Measurements from ENCODE around the gene DDX5.

- TF ChIP-seq, protein P1, sequence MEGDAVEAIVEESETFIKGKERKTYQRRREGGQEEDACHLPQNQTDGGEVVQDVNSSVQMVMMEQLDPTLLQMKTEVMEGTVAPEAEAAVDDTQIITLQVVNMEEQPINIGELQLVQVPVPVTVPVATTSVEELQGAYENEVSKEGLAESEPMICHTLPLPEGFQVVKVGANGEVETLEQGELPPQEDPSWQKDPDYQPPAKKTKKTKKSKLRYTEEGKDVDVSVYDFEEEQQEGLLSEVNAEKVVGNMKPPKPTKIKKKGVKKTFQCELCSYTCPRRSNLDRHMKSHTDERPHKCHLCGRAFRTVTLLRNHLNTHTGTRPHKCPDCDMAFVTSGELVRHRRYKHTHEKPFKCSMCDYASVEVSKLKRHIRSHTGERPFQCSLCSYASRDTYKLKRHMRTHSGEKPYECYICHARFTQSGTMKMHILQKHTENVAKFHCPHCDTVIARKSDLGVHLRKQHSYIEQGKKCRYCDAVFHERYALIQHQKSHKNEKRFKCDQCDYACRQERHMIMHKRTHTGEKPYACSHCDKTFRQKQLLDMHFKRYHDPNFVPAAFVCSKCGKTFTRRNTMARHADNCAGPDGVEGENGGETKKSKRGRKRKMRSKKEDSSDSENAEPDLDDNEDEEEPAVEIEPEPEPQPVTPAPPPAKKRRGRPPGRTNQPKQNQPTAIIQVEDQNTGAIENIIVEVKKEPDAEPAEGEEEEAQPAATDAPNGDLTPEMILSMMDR (conservative IDR thresholded peaks at IDR 0.05) = no peak
- no peak for TF ChIP-seq EZH2 (IDR thresholded peaks at IDR 0.05; ENCODE audit: low read depth)
Measured at GRCh38 chr17:64480951-64481350, 25.1 kb downstream of the DDX5 start.

Measured in PC-9 (cell line).